ENCODE measurements around the gene COG6.
A peak's percentile ranks its signal among the peaks of the same experiment; 100 is the strongest.

Gene COG6

GRCh38 chr13:39655569-39656324 is at the start of gene COG6:
Gene COG6, plus strand, starts transcription at chr13:39655662. Its CDS starts 65 bp downstream, at chr13:39655727.
- peak; percentile 95 for DNase-seq

- no peak for DNase-seq
These were observed 49.7 kb upstream of the COG6 start for GRCh38 chr13:39605677-39606320.

GRCh38 chr13:39607876-39608275 is 47.6 kb upstream of the COG6 start:
- DNase-seq = no peak

- peak; percentile 69 for DNase-seq
These were observed 43.3 kb upstream of the COG6 start for GRCh38 chr13:39612023-39612637.

GRCh38 chr13:39616087-39616694 is 39.3 kb upstream of the COG6 start:
- peak; percentile 67 for DNase-seq

- no peak for DNase-seq
These were observed 36.9 kb upstream of the COG6 start for GRCh38 chr13:39618561-39618960.

GRCh38 chr13:39623466-39623865 is 32.0 kb upstream of the COG6 start:
- no peak for DNase-seq

GRCh38 chr13:39631307-39631706 is 24.2 kb upstream of the COG6 start:
- DNase-seq = no peak

GRCh38 chr13:39632994-39633393 is 22.5 kb upstream of the COG6 start:
- no peak for DNase-seq

- no peak for DNase-seq
These were observed 19.9 kb upstream of the COG6 start for GRCh38 chr13:39635564-39635963.

- DNase-seq = no peak
These were observed 17.6 kb upstream of the COG6 start for GRCh38 chr13:39637890-39638289.

GRCh38 chr13:39641645-39642044 is 13.8 kb upstream of the COG6 start:
- DNase-seq = no peak

GRCh38 chr13:39646122-39646521 is 9.3 kb upstream of the COG6 start:
- DNase-seq = no peak

GRCh38 chr13:39655041-39655568 is 357 bp upstream of the COG6 start:
- DNase-seq = no peak

GRCh38 chr13:39656325-39656677 is 839 bp downstream of the COG6 start:
- DNase-seq = no peak

GRCh38 chr13:39663508-39663907 is 8.0 kb downstream of the COG6 start:
- DNase-seq = no peak

GRCh38 chr13:39663958-39664357 is 8.5 kb downstream of the COG6 start:
- DNase-seq = no peak

GRCh38 chr13:39665763-39666162 is 10.3 kb downstream of the COG6 start:
- DNase-seq = no peak

- no peak for DNase-seq
These were observed 15.0 kb downstream of the COG6 start for GRCh38 chr13:39670445-39670844.

GRCh38 chr13:39672378-39673132 is 17.1 kb downstream of the COG6 start:
- DNase-seq = no peak

- DNase-seq = no peak
These were observed 20.4 kb downstream of the COG6 start for GRCh38 chr13:39675904-39676303.

GRCh38 chr13:39676315-39676876 is 20.9 kb downstream of the COG6 start:
- no peak for DNase-seq

Measured in femur (tissue), 1 donor.